Heart right ventricle (tissue), 16 donors: ENCODE data around the gene AFF1. TPM values are rescaled to one million over a fixed set of nuclear protein-coding genes. Genes with fewer than 3 reads are reported as not detected.

ENCODE experiments used
- ATAC-seq, 8 donors: fragments of 200-7000 bp; cut with Tn5 transposase; one replicate each; pipeline ENCODE4 v1.9.1; 2020; ENCODE audit warnings: mild to moderate bottlenecking in 8 of 8, moderate library complexity in 8 of 8, moderate number of reproducible peaks in 1 of 8
- DNase-seq, 2 donors: peaks; one replicate each; pipeline ENCODE4 v3.0.0-alpha.2; 2020
- H3K27ac ChIP-seq, 10 donors: fragments of 200-600 bp; sonication (generic) in 2 of 10; one replicate each; pipeline versions ENCODE4 v1.5.0 to v1.8.0; 2020 to 2022; ENCODE audit warnings: mild to moderate bottlenecking in 3 of 10
- H3K27me3 ChIP-seq, 7 donors: fragments of 200-600 bp; one replicate each; pipeline ENCODE4 v1.8.0; 2021 to 2022; ENCODE audit warnings: mild to moderate bottlenecking in 2 of 7
- H3K36me3 ChIP-seq, 9 donors: fragments of 200-600 bp; sonication (generic) in 1 of 9; one replicate each; pipeline versions ENCODE4 v1.5.0 to v1.8.0; 2020 to 2022; ENCODE audit warnings: mild to moderate bottlenecking in 2 of 9
- H3K4me1 ChIP-seq, 9 donors: fragments of 200-600 bp; sonication (generic) in 1 of 9; one replicate each; pipeline versions ENCODE4 v1.5.0 to v1.8.0; 2020 to 2022; ENCODE audit warnings: mild to moderate bottlenecking in 4 of 9
- H3K4me3 ChIP-seq, 10 donors: fragments of 200-600 bp; sonication (generic) in 2 of 10; one replicate each; pipeline versions ENCODE4 v1.5.0 to v1.8.0; 2020 to 2022; ENCODE audit warnings: mild to moderate bottlenecking in 7 of 10, moderate library complexity in 2 of 10
- H3K9me3 ChIP-seq, 11 donors: fragments of 200-600 bp in 10 of 11; sonication (generic) in 2 of 11; one replicate each; pipeline versions ENCODE4 v1.5.0 to v1.8.0; 2013 to 2022; ENCODE audit warnings: mild to moderate bottlenecking in 2 of 11, control low read depth in 1 of 11, moderate library complexity in 1 of 11
- WGBS, 2 donors: extraction: QIAGEN DNeasy Blood & Tissue Kit; methylation state at CpG; one replicate each; pipeline ENCODE4 v1.1.7; 2013; ENCODE audit warnings: inconsistent platforms in 1 of 2; 5-methylcytosine and 5-hydroxymethylcytosine counted together
- intact Hi-C, 10 donors: fragments of 100-400 bp; cut with DNase I; formaldehyde crosslinking; loops; one replicate each; pipeline versions ENCODE4 v1.11.1 to v1.14.2; 2022
- polyA plus RNA-seq, 2 donors: library from polyadenylated mRNA; stranded (reverse); fragments of 200-250 nt; gene quantifications; one replicate each; pipeline ENCODE4 v1.2.3, GENCODE V29; 2013
- total RNA-seq, 10 donors: library from RNA; stranded (reverse); fragmentation: NEBNext Ultra II Directional in 3 of 10; extraction: Animal tissue kit (Norgen Biotek cat#: 25700) in 3 of 10; gene quantifications; one replicate each; pipeline versions ENCODE4 v1.2.1 to v1.2.4, GENCODE V29; 2021 to 2023
- TF ChIP-seq, protein P1 (sequence below), 9 donors: fragments of 200-600 bp; sonication (generic) in 2 of 9; IDR thresholded peaks; one replicate each; pipeline versions ENCODE4 v1.5.0 to v1.8.0; 2021 to 2022; ENCODE audit warnings: antibody characterized with exemption in 9 of 9, mild to moderate bottlenecking in 5 of 9, moderate library complexity in 1 of 9
- donor health status: Arrhythmogenic right ventricular cardiomyopathy.
- donor health status: ischemic (EF 13 %, LVEDD 7.1; RV severe dilation, severe dysfunction).
- donor health status: healthy with polysubstance abuse.
- donor health status: DM: no; HTN: yes; CAD: no.
- donor health status: DM: no; HTN: no; CAD: no.
- donor health status: ischemic (EF 25% LVEDD 6.9; RV normal size, moderate dysfunction).
- donor health status: ischemic (EF 25% LVEDD 5.7; RV mildly dilated, moderate dysfunction).
- donor health status: healthy.
- donor health status: DM: yes; HTN: yes; CAD: no.
- donor health status: Ischemic cardiomyopathy.
- donor health status: ischemic (EF 35%, LVEDD 5.7; RV mildly dilated, moderate dysfunction).
- donor health status: nonischemic (EF 11% LVEDD 7.7; RV severe dilation, severe dysfunction).
- donor health status: DM: yes; HTN: yes; CAD: no.
- donor health status: PGD.
- donor health status: ischemic (EF 29% LVEDD 5.4; RV normal size, mild dysfunction).
- donor health status: nonischemic (EF 23%, LVEDD 6.1; RV moderate dilation, normal function).

The AFF1 gene
- total and polyA plus RNA-seq, 12 donors: 44.4 to 90.2 (median 74.5) TPM

DNA sequence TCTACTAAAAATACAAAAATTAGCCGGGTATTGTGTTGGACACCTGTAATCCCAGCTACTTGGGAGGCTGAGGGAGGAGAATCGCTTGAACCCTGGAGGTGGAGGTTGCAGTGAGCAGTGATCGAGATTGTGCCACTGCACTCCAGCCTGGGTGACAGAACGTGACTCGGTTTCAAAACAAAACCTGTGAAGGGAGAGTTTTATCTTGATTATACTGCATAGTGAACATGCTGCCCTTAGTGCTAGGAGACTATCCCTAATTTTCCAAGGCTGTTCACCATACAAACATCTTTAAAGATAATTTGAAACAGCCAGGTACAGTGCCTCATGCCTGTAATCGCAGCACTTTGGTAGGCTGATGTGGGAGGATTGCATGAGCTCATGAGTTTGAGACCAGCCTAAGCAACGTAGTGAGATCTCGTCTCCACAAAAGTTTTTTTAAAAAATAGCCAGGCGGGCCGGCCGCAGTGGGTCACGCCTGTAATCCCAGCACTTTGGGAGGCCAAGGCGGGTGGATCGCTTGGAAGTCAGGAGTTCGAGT is 6.2 kb downstream of the AFF1 start:
- DNase-seq: no peak
- intact Hi-C loops: loop anchor here in 1 of 10 donors (10.0 kb wide), 1 partner anchor 54 kb away; no protein-coding TSS in a partner anchor
- H3K27ac ChIP-seq: peak overlapping the region in 1 of 10 donors; percentile 99

DNA sequence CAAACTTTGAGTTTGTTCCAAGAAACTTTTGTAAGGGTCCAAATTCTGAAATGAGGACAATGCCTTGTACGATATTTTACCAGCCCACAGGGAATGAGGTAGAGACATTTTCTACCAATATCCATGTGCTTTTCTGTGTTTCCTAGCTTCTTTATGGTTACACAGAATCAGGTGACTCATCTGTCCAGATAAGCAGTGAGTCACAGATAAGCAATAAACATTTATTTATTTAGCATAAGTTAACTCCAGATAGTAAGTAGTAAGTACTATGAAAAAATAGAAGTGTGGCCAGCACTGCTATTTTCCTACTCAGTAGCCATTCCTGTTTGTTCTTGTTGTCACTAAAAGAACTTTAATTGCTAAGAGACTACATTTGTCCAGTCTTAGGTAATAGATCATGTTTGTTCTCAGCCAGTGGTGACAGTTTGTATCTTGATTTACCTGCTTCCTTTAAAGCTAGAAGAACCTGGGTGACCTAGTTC is 7.4 kb downstream of the AFF1 start:
- intact Hi-C loops: loop anchor here in 1 of 10 donors (10.0 kb wide), 1 partner anchor 53 kb away; no protein-coding TSS in a partner anchor
- DNase-seq: no peak
- no peak for ATAC-seq
- Histone ChIP-seq H3K36me3 (no peaks in the 10 kb centered on the region), H3K9me3 (no peaks in the 10 kb centered on the region), H3K27ac (no peak overlapping the region), H3K4me1 (peaks cover 2 to 77% (median 35%) of the 10 kb centered on the region in 9 donors), H3K4me3 (no peak overlapping the region), H3K27me3 (no peaks in the 10 kb centered on the region)
- TF ChIP-seq, protein P1, sequence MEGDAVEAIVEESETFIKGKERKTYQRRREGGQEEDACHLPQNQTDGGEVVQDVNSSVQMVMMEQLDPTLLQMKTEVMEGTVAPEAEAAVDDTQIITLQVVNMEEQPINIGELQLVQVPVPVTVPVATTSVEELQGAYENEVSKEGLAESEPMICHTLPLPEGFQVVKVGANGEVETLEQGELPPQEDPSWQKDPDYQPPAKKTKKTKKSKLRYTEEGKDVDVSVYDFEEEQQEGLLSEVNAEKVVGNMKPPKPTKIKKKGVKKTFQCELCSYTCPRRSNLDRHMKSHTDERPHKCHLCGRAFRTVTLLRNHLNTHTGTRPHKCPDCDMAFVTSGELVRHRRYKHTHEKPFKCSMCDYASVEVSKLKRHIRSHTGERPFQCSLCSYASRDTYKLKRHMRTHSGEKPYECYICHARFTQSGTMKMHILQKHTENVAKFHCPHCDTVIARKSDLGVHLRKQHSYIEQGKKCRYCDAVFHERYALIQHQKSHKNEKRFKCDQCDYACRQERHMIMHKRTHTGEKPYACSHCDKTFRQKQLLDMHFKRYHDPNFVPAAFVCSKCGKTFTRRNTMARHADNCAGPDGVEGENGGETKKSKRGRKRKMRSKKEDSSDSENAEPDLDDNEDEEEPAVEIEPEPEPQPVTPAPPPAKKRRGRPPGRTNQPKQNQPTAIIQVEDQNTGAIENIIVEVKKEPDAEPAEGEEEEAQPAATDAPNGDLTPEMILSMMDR (IDR thresholded peaks at IDR 0.05): no peak
- 78 to 87% methylated on average over 1 of the region's 1 CpG for WGBS, 2 donors

More for the DNA sequence above, 6.2 kb downstream of the AFF1 start:
- Histone ChIP-seq H3K27me3 (no peaks in the 10 kb centered on the region), H3K9me3 (no peaks in the 10 kb centered on the region), H3K4me1 (peaks cover 2 to 83% (median 36%) of the 10 kb centered on the region in 9 donors), H3K4me3 (no peak overlapping the region), H3K36me3 (no peaks in the 10 kb centered on the region)
- no peak for ATAC-seq
- 89 to 93% methylated on average over 15 of the region's 15 CpGs for WGBS, 2 donors
- TF ChIP-seq, protein P1 (IDR thresholded peaks at IDR 0.05): no peak

DNA sequence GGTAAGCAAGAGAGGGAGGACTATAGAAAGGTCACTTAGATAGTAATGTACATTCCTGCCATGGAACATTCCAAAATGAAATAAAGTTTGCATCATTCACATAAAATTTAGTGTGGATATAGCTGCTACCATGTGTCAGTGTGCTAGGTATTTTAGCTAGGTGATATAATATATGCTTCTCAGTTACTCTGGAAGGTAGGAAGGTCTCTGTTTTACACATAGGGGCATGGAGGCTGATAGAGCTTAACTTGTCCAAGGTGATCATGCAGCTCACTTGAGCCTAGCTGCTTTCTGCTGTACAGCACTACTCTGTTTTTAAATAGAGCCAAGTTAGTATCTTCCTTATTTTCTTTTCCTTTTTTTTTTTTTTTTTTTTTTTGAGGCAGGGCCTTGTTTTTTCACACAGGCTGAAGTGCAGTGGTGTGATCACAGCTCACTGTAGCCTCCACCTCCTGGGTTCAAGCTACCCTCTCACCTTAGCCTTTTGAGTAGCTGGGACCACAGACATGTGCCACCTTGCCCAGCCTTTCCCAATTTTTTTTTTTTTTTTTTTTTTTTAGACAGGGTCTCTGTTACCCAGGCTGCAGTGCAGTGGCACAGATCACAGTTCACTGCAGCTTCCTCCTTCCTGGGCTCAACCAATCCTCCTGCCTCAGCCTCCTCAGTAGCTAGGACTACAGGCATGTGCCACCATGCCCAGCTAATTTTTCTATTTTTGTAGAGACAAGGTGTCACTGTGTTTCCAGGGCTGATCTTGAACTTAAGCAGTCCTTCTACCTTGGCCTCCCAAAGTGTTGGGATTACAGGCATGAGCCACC is 10.4 kb downstream of the AFF1 start:
- Histone ChIP-seq H3K27ac (peak overlapping the region in 1 of 10 donors; percentile 17), H3K9me3 (no peaks in the 10 kb centered on the region), H3K36me3 (peaks cover 0 to 9% (median 0%) of the 10 kb centered on the region in 9 donors), H3K27me3 (no peaks in the 10 kb centered on the region), H3K4me3 (no peak overlapping the region), H3K4me1 (peaks cover 2 to 61% (median 29%) of the 10 kb centered on the region in 9 donors)
- TF ChIP-seq, protein P1 (IDR thresholded peaks at IDR 0.05): no peak
- ATAC-seq (peak in 3 of 8 donors; percentile 15 to 50 (median 39)), DNase-seq (no peak)
- intact Hi-C loops: loop anchor here in 2 of 10 donors (5.0 to 10.0 kb wide), 2 partner anchors 50 to 57 kb away; no protein-coding TSS in a partner anchor

DNA sequence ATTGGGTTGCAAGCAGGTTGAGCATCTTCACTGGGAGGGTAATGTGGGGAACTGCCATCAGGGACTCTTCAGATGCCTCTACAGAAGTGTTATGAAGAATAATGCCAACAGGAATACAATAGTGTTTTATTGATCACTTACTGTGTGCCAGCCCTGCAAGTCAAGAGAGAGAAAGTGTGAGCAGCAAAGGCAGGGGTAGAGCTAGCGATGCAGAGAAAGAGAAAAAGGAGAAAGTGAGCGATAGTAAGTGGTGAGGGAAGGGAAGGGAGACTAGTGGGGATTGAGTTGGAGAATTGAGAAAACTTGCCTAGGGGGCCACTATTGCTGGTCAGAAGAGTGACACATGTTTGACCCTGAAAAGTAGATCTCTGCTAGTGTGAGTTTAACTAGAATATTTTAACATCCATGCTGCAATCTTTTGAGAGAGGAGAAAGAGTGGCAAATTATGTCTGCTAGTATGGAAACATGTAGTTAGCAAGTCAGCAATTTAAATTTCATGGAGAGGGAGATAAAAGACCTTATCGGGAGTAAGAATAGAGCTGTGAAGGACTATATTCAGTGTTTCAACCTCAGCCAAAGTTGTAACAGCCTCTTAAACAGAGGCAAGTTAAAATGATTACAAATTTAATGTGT is 12.2 kb downstream of the AFF1 start:
- DNase-seq (no peak), ATAC-seq (peak in 1 of 8 donors; percentile 22)
- H3K36me3 ChIP-seq: peaks cover 0 to 18% (median 0%) of the 10 kb centered on the region in 9 donors
- H3K27ac ChIP-seq: peak overlapping the region in 3 of 10 donors; percentile 16 to 42 (median 18)
- H3K4me3 ChIP-seq: no peak overlapping the region
- H3K9me3 ChIP-seq: no peaks in the 10 kb centered on the region
- H3K27me3 ChIP-seq: no peaks in the 10 kb centered on the region
- intact Hi-C loops: loop anchor here in 2 of 10 donors (5.0 to 10.0 kb wide), 2 partner anchors 48 to 55 kb away; no protein-coding TSS in a partner anchor
- 69 to 70% methylated on average over 3 of the region's 3 CpGs for WGBS, 2 donors
- TF ChIP-seq, protein P1 (IDR thresholded peaks at IDR 0.05): no peak
- H3K4me1 ChIP-seq: peaks cover 2 to 55% (median 27%) of the 10 kb centered on the region in 9 donors
